ENCODE measurements around the gene ENOPH1. TPM values are rescaled to one million over a fixed set of nuclear protein-coding genes. Genes with fewer than 3 reads are reported as not detected.

The ENOPH1 gene
- polyA plus RNA-seq, 1 experiment, result 17.0 TPM

- Histone ChIP-seq H3K27me3 (ENCODE audit: control insufficient read depth, insufficient read depth, low read length) (no peaks in the 10 kb centered on the region), H3K9me3 (ENCODE audit: control insufficient read depth, insufficient read depth, low read length) (no peaks in the 10 kb centered on the region; the same call in 1 of the 2 replicates), H3K27ac (ENCODE audit: low read depth, low read length) (peak overlapping the region; percentile 21), H3K4me3 (ENCODE audit: low read depth, low read length) (no peak overlapping the region)
- CTCF ChIA-PET, result interaction anchor here (0.6 to 0.8 kb wide), 2 partner anchors 28 to 304 kb away, joined by 3 read pairs; no protein-coding TSS in a partner anchor
- POLR2A ChIA-PET, result no interaction called here
- DNase-seq (ENCODE audit: low read depth, low spot score), result no peak
- TF ChIP-seq CTCF (IDR thresholded peaks at IDR 0.05; ENCODE audit: low read depth, low read length), result no peak
Observed at GRCh38 chr4:82434949-82435348, 4.6 kb downstream of the ENOPH1 start.

GRCh38 chr4:82436130-82436529, 5.7 kb downstream of the ENOPH1 start:
- Histone ChIP-seq H3K27me3 (ENCODE audit: control insufficient read depth, insufficient read depth, low read length) (no peaks in the 10 kb centered on the region), H3K4me3 (ENCODE audit: low read depth, low read length) (no peak overlapping the region), H3K9me3 (ENCODE audit: control insufficient read depth, insufficient read depth, low read length) (no peaks in the 10 kb centered on the region), H3K27ac (ENCODE audit: low read depth, low read length) (no peak overlapping the region)
- ChIA-PET CTCF (no interaction called here), POLR2A (no interaction called here)
- no peak for TF ChIP-seq CTCF (IDR thresholded peaks at IDR 0.05; ENCODE audit: low read depth, low read length)
- no peak for DNase-seq (ENCODE audit: low read depth, low spot score)

GRCh38 chr4:82436780-82437179, 6.4 kb downstream of the ENOPH1 start:
- H3K27me3 ChIP-seq (ENCODE audit: control insufficient read depth, insufficient read depth, low read length), result no peaks in the 10 kb centered on the region
- no peak overlapping the region for H3K4me3 ChIP-seq (ENCODE audit: low read depth, low read length)
- CTCF ChIA-PET, result interaction anchor here (1.0 kb wide), 1 partner anchor 8 kb away, joined by 5 read pairs; no protein-coding TSS in a partner anchor
- POLR2A ChIA-PET, result interaction anchor here (1.1 kb wide), 1 partner anchor 63 kb away, joined by 3 read pairs; the partner anchor contains the start of gene HNRNPD
- no peak for TF ChIP-seq CTCF (IDR thresholded peaks at IDR 0.05; ENCODE audit: low read depth, low read length)
- no peaks in the 10 kb centered on the region for H3K9me3 ChIP-seq (ENCODE audit: control insufficient read depth, insufficient read depth, low read length)
- no peak overlapping the region for H3K27ac ChIP-seq (ENCODE audit: low read depth, low read length)
- no peak for DNase-seq (ENCODE audit: low read depth, low spot score)

GRCh38 chr4:82437285-82438005, 7.1 kb downstream of the ENOPH1 start:
- no peaks in the 10 kb centered on the region for H3K9me3 ChIP-seq (ENCODE audit: control insufficient read depth, insufficient read depth, low read length)
- no peak for DNase-seq (ENCODE audit: low read depth, low spot score)
- CTCF ChIA-PET, result interaction anchor here (0.6 to 1.0 kb wide), 2 partner anchors 8 to 25 kb away, joined by 4 to 5 read pairs; no protein-coding TSS in a partner anchor
- TF ChIP-seq CTCF (IDR thresholded peaks at IDR 0.05; ENCODE audit: low read depth, low read length), result no peak
- H3K4me3 ChIP-seq (ENCODE audit: low read depth, low read length), result no peak overlapping the region
- H3K27ac ChIP-seq (ENCODE audit: low read depth, low read length), result no peak overlapping the region
- POLR2A ChIA-PET, result interaction anchor here (0.8 to 1.1 kb wide), 2 partner anchors 9 to 63 kb away, joined by 3 to 4 read pairs; partner anchors contain the start of gene HNRNPD
- no peaks in the 10 kb centered on the region for H3K27me3 ChIP-seq (ENCODE audit: control insufficient read depth, insufficient read depth, low read length)

DNA sequence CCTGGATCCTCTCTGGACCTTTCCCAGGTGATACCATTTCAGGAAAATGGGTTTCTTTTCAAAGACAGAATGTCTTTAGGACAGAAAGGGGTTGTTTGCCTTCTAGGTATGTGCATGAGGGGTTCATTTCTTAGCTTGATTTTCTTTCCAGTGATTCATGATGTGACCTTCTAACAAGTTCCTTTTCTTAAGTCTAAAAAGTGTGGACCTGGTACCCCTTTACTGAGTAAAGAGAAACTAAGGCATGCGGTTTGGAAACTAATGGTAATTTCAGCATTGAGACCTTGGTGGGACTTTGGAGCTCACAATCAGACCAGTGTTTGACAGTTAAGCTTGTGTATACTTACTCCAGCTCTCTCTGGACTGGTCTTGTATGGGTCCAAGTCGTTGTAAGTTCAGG, 8.7 kb downstream of the ENOPH1 start:
- TF ChIP-seq CTCF (IDR thresholded peaks at IDR 0.05; ENCODE audit: low read depth, low read length), result no peak

More for the DNA sequence above, 8.7 kb downstream of the ENOPH1 start:
- POLR2A ChIA-PET, result interaction anchor here (0.6 to 0.7 kb wide), 2 partner anchors 10 to 65 kb away, joined by 4 to 5 read pairs; partner anchors contain the start of gene HNRNPD
- H3K4me3 ChIP-seq (ENCODE audit: low read depth, low read length), result no peak overlapping the region
- no peaks in the 10 kb centered on the region for H3K9me3 ChIP-seq (ENCODE audit: control insufficient read depth, insufficient read depth, low read length)
- DNase-seq (ENCODE audit: low read depth, low spot score), result no peak
- CTCF ChIA-PET, result interaction anchor here (0.7 to 1.3 kb wide), 3 partner anchors 10 to 300 kb away, joined by 3 to 11 read pairs (median 4); partner anchors contain the start of gene HNRNPDL
- H3K27ac ChIP-seq (ENCODE audit: low read depth, low read length), result no peak overlapping the region
- H3K27me3 ChIP-seq (ENCODE audit: control insufficient read depth, insufficient read depth, low read length), result no peaks in the 10 kb centered on the region

Data from AG04450 (cell line).